Skeletal muscle satellite cell (primary cell): ENCODE measurements around the gene ALK.

ENCODE experiments used
- H3K27me3 ChIP-seq: 2 replicates; pipeline ENCODE4 v1.7.0; 2013; ENCODE audit warnings: low read length; ENCODE audit not compliant: control insufficient read depth, insufficient read depth
- H3K36me3 ChIP-seq: 2 replicates; pipeline ENCODE4 v1.7.0; 2013; ENCODE audit warnings: mild to moderate bottlenecking, control low read depth, low read length; ENCODE audit not compliant: insufficient read depth
- H3K4me1 ChIP-seq: 2 replicates; pipeline ENCODE4 v1.7.0; 2013; ENCODE audit warnings: low read length; ENCODE audit not compliant: control insufficient read depth, insufficient read depth
- H3K4me2 ChIP-seq: 2 replicates; pipeline ENCODE4 v1.7.0; 2013; ENCODE audit warnings: mild to moderate bottlenecking, low read length
- H3K4me3 ChIP-seq: 2 replicates; pipeline ENCODE4 v1.7.0; 2013; ENCODE audit warnings: low read length
- H3K9ac ChIP-seq: 2 replicates; pipeline ENCODE4 v1.7.0; 2013; ENCODE audit warnings: mild to moderate bottlenecking, low read depth, low read length, moderate library complexity
- H3K9me3 ChIP-seq: replicated peaks from 2 replicates; pipeline ENCODE4 v1.7.0; 2013; ENCODE audit warnings: mild to moderate bottlenecking, control low read depth, low read length

The ALK gene

GRCh38 chr2:29664578-29664977, 256.8 kb downstream of the ALK start:
- H3K4me2 ChIP-seq: no peak overlapping the region
- H3K36me3 ChIP-seq: no peaks in the 10 kb centered on the region
- H3K4me3 ChIP-seq: no peak overlapping the region
- H3K9me3 ChIP-seq: no peaks in the 10 kb centered on the region
- H3K4me1 ChIP-seq: peaks cover 19% of the 10 kb centered on the region
- no peaks in the 10 kb centered on the region for H3K27me3 ChIP-seq
- no peak overlapping the region for H3K9ac ChIP-seq

GRCh38 chr2:29663268-29663667, 258.1 kb downstream of the ALK start:
- no peaks in the 10 kb centered on the region for H3K27me3 ChIP-seq
- H3K4me2 ChIP-seq: peak overlapping the region; percentile 48
- H3K9me3 ChIP-seq: no peaks in the 10 kb centered on the region
- peaks cover 19% of the 10 kb centered on the region for H3K4me1 ChIP-seq
- no peak overlapping the region for H3K4me3 ChIP-seq
- no peaks in the 10 kb centered on the region for H3K36me3 ChIP-seq
- peak overlapping the region; percentile 29 for H3K9ac ChIP-seq

- no peaks in the 10 kb centered on the region for H3K36me3 ChIP-seq
These were observed 258.5 kb downstream of the ALK start for GRCh38 chr2:29662861-29663260.

GRCh38 chr2:29660201-29660600, 261.2 kb downstream of the ALK start:
- Histone ChIP-seq H3K4me2 (no peak overlapping the region), H3K4me1 (peaks cover 19% of the 10 kb centered on the region), H3K9ac (no peak overlapping the region), H3K4me3 (no peak overlapping the region), H3K36me3 (no peaks in the 10 kb centered on the region), H3K27me3 (no peaks in the 10 kb centered on the region), H3K9me3 (no peaks in the 10 kb centered on the region)

More at GRCh38 chr2:29662861-29663260, 258.5 kb downstream of the ALK start:
- Histone ChIP-seq H3K4me1 (peaks cover 19% of the 10 kb centered on the region), H3K9ac (peak overlapping the region; percentile 29), H3K4me3 (no peak overlapping the region), H3K27me3 (no peaks in the 10 kb centered on the region), H3K9me3 (no peaks in the 10 kb centered on the region), H3K4me2 (peak overlapping the region; percentile 48)

GRCh38 chr2:29659178-29659577, 262.2 kb downstream of the ALK start:
- Histone ChIP-seq H3K4me3 (no peak overlapping the region), H3K9me3 (no peaks in the 10 kb centered on the region), H3K4me1 (peaks cover 18% of the 10 kb centered on the region), H3K36me3 (no peaks in the 10 kb centered on the region), H3K4me2 (no peak overlapping the region), H3K9ac (no peak overlapping the region), H3K27me3 (no peaks in the 10 kb centered on the region)

GRCh38 chr2:29657674-29658073, 263.7 kb downstream of the ALK start:
- H3K27me3 ChIP-seq: no peaks in the 10 kb centered on the region

GRCh38 chr2:29655391-29656086, 265.8 kb downstream of the ALK start:
- H3K36me3 ChIP-seq: no peaks in the 10 kb centered on the region
- H3K9ac ChIP-seq: no peak overlapping the region
- no peaks in the 10 kb centered on the region for H3K9me3 ChIP-seq
- no peaks in the 10 kb centered on the region for H3K27me3 ChIP-seq
- no peak overlapping the region for H3K4me2 ChIP-seq
- no peak overlapping the region for H3K4me3 ChIP-seq
- no peaks in the 10 kb centered on the region for H3K4me1 ChIP-seq

More at GRCh38 chr2:29657674-29658073, 263.7 kb downstream of the ALK start:
- Histone ChIP-seq H3K9me3 (no peaks in the 10 kb centered on the region), H3K9ac (no peak overlapping the region), H3K4me3 (no peak overlapping the region), H3K4me2 (no peak overlapping the region), H3K36me3 (no peaks in the 10 kb centered on the region), H3K4me1 (peaks cover 5% of the 10 kb centered on the region)

GRCh38 chr2:29650631-29651097, 270.7 kb downstream of the ALK start:
- H3K9me3 ChIP-seq: no peaks in the 10 kb centered on the region
- H3K36me3 ChIP-seq: no peaks in the 10 kb centered on the region
- no peak overlapping the region for H3K4me3 ChIP-seq
- no peaks in the 10 kb centered on the region for H3K27me3 ChIP-seq
- H3K4me1 ChIP-seq: no peaks in the 10 kb centered on the region
- no peak overlapping the region for H3K4me2 ChIP-seq
- H3K9ac ChIP-seq: no peak overlapping the region

GRCh38 chr2:29644949-29645348, 276.4 kb downstream of the ALK start:
- H3K4me3 ChIP-seq: no peak overlapping the region
- H3K27me3 ChIP-seq: no peaks in the 10 kb centered on the region
- H3K4me1 ChIP-seq: no peaks in the 10 kb centered on the region
- H3K9ac ChIP-seq: no peak overlapping the region
- no peak overlapping the region for H3K4me2 ChIP-seq
- H3K36me3 ChIP-seq: no peaks in the 10 kb centered on the region
- no peaks in the 10 kb centered on the region for H3K9me3 ChIP-seq

GRCh38 chr2:29643196-29643595, 278.2 kb downstream of the ALK start:
- Histone ChIP-seq H3K4me3 (no peak overlapping the region), H3K27me3 (no peaks in the 10 kb centered on the region), H3K36me3 (no peaks in the 10 kb centered on the region), H3K9me3 (no peaks in the 10 kb centered on the region), H3K9ac (no peak overlapping the region), H3K4me1 (no peaks in the 10 kb centered on the region), H3K4me2 (no peak overlapping the region)

GRCh38 chr2:29640360-29640759, 281.0 kb downstream of the ALK start:
- Histone ChIP-seq H3K27me3 (no peaks in the 10 kb centered on the region), H3K4me3 (no peak overlapping the region), H3K4me1 (no peaks in the 10 kb centered on the region), H3K36me3 (no peaks in the 10 kb centered on the region), H3K4me2 (no peak overlapping the region), H3K9me3 (no peaks in the 10 kb centered on the region), H3K9ac (no peak overlapping the region)

- no peaks in the 10 kb centered on the region for H3K27me3 ChIP-seq
- no peak overlapping the region for H3K9ac ChIP-seq
- no peak overlapping the region for H3K4me2 ChIP-seq
- H3K4me1 ChIP-seq: no peaks in the 10 kb centered on the region
- H3K9me3 ChIP-seq: no peaks in the 10 kb centered on the region
- no peaks in the 10 kb centered on the region for H3K36me3 ChIP-seq
- no peak overlapping the region for H3K4me3 ChIP-seq
These were observed 282.7 kb downstream of the ALK start for GRCh38 chr2:29638641-29639040.
